Mononuclear cell (primary cell): ENCODE results near the gene MYO1F. TPM values are rescaled to one million over a fixed set of nuclear protein-coding genes. Genes with fewer than 3 reads are reported as not detected.
"Not testable (repeated sequence)": the region's sequence is repeated elsewhere in the genome, so short reads cannot be mapped to it uniquely, and the experiment has no call there.

ENCODE experiments used
- H3K27me3 ChIP-seq: 2 replicates; pipeline ENCODE4 v1.6.0; 2011; ENCODE audit warnings: low read length, control low read depth; ENCODE audit not compliant: insufficient read depth
- H3K4me1 ChIP-seq: 2 replicates; pipeline ENCODE4 v1.5.1; 2011; ENCODE audit warnings: mild to moderate bottlenecking, low read length, control low read depth; ENCODE audit not compliant: insufficient read depth
- H3K4me3 ChIP-seq: 2 replicates; pipeline ENCODE4 v1.5.1; 2011; ENCODE audit warnings: mild to moderate bottlenecking, low read length, moderate library complexity
- H3K9me3 ChIP-seq: 2 replicates; pipeline ENCODE4 v1.5.1; 2011; ENCODE audit warnings: low read depth, mild to moderate bottlenecking, control low read depth, low read length
- total RNA-seq: library from RNA; depleted of rRNA; stranded (reverse); fragments of >200 nt; gene quantifications from one replicate; pipeline ENCODE4 v1.2.3, GENCODE V29; 2012

MYO1F gene
- total RNA-seq, 1 donor, result 145 TPM

DNA sequence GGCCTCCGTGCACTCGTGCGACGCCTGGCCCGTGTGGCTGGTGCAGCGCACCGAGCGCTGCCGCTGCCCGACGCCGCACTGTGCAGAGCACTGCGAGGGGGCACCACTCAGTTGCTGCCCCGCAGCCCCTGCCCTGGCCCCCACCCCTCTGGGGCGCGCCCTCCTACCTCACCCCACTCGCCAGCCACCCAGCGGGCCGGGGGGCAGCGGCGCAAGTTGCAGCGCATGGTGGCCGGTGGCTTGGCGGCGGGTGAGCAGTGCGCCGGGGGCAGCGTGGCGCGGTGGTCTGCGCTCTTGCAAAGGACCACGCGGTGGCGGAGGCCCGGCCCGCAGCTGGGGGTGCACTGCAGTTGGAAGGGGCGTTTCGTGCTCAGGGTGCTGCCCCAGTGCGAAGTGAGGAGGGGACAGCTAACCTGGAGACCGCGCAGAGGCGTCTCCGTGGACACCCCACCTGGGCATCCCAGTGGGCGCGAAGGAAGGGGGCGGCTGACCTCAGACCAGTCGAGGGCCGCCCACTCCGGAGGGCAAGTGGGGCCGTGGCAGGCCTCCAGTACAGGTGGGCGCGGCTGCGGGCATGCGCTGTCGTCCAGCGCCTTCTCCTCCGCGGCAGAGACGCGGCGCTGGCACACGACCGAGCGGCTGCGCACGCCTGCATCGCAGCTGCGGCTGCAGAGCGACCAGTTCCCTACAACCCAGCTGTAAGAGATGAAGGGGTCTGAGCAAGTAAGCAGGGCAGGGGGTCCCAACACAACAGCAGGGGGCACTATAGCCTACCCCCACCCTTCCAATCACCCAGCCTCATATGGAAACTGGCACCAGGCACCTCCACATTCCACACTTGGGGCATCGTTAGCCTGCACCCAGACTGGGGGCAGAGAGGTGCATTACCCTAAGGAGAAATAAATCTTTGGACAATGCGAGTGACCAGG is 8.0 kb upstream of the MYO1F start:
- no peaks in the 10 kb centered on the region for H3K9me3 ChIP-seq
- no peak overlapping the region for H3K4me3 ChIP-seq
- no peaks in the 10 kb centered on the region for H3K27me3 ChIP-seq
- H3K4me1 ChIP-seq, result peaks cover 10% of the 10 kb centered on the region

DNA sequence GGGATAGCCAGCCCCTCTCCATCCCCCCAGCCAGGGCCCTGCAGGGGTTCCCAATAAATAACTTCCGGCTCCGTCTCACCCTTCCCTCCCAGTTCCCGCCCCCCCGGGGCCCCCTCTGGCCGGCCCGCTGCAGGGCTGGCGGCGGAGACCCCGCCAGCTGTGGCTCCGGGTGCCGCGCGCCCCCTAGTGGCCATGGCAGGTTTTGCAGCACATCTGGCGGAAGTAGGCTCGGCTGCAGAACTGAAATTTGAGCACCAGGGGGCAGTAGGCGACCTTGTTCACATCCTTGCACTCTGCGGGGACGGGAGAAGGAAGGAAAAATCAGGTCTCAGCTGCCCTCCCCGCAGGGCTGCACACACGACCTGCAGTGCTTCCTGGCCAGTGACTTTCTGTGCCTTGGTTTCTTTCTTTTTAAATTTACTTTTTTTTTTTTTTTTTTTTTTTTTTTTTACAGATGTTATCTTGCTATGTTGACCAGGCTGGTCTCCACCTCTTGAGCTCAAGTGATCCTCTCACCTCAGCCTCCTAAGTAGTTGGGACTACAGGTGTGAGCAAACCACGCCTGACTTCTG is 3.6 kb upstream of the MYO1F start:
- Histone ChIP-seq H3K4me3 (no peak overlapping the region), H3K9me3 (no peaks in the 10 kb centered on the region), H3K27me3 (no peaks in the 10 kb centered on the region), H3K4me1 (peaks cover 49% of the 10 kb centered on the region)

DNA sequence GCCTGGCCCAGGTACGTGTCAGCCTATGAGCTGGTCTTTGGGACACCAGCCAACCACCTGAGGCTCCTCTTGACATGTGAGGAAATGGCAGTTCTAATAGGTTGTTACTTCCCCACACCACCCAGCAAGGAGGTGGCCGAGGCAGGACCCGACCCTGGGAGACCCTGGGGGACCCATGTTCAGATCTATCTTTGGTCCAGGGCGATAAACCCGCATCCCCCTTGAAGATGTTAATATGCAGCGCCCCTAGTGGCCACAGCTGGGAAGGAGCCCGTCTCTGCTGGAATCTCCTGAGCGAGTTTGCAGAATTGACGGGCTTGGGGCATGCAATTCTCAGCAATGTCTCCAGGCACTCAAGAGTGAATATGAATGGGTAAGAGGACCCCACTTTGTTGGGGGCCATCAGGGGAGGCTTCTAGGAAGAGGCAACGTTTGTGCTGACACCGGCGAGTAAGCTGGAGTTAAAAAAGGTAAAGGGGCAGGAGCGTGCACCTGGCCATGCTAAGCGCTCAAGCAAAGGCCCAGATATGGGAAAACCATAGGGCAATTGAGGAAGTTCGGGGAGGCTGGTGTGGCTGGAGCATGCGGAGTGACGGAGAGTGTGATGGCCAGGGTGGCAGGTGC is 1.5 kb upstream of the MYO1F start:
- H3K4me3 ChIP-seq, result no peak overlapping the region
- peaks cover 68% of the 10 kb centered on the region for H3K4me1 ChIP-seq

DNA sequence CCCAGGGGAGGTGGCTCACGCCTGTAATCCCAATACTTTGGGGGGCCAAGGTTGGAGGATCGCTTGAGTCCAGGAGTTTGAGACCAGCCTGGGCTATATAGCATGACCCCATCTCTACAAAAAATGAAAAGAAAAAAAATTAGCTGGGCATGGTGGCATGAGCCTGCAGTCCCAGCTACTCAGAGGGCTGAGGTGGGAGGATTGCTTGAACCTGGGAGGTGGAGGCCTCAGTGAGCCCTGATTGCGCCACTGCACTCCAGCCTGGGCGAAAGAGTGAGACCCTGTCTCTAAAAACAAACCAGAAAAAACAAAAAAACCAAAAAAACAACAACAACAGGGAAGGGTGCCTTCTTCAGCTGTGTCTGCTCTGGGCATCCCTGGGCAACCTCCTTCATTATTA is 499 bp upstream of the MYO1F start:
- Histone ChIP-seq H3K9me3 (no peaks in the 10 kb centered on the region), H3K27me3 (no peaks in the 10 kb centered on the region), H3K4me3 (peak overlapping the region; percentile 93), H3K4me1 (peaks cover 78% of the 10 kb centered on the region)

More for the DNA sequence above, 1.5 kb upstream of the MYO1F start:
- Histone ChIP-seq H3K27me3 (no peaks in the 10 kb centered on the region), H3K9me3 (no peaks in the 10 kb centered on the region)

DNA sequence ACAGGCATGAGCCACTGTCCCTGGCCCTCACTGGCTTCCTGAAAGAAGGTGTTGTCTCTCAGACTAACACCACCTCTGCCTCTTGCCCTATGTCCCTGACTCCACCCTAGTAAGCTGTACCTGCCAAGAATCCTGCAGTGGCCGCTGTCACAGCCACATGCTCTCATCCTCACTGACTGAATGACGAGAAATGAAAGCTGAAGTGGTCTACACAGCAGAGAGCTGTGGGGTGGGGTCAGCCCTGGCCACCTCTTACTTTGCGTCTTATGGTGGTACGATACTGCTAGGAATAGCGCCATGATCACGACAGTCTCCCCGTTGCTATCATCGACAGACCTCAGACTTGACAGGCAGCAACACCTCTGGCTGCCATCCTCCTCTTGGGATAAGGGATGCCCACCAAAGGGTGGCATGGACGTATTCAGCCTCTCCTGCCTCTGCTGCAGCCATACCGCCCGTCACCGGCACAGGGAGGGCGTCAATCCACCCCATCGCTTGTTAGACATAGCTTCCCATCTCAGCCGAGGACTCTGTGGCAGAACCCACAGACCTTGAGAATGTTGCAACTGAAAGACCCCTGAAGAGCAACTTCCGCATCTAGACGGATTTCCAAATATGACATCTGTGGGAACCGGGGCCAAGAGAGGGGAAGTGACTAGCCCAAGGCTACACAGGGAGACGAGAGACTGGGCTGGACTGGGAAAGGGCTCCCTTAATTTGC is 809 bp downstream of the MYO1F start:
- Histone ChIP-seq H3K4me1 (peaks cover 91% of the 10 kb centered on the region), H3K27me3 (no peaks in the 10 kb centered on the region), H3K9me3 (no peaks in the 10 kb centered on the region), H3K4me3 (peak overlapping the region; percentile 93)

DNA sequence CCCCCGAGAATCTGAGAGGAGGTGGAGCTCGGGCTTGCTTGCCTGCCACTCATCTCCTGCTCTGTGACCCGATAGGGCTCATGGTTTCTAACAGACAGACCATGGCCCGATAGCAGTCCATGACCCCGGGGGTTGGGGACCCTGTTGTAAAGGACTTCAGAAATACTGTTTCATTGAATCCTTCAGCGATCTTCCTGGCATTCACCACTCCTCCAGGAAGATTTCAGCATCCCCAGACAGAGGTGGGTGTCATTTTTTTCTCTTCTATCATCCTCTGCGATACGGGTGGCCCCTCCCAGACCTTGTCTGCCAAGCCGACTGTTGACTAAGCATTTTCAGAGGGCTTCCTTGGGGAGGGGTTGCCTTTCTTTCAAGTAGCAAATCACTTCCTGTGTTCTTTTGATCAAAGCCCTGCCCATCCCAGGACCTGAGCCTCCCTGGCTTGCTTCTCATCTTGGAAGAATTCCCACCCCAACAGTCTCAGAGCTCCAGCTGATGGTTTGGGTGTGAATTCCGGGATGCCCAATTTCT is 1.7 kb downstream of the MYO1F start:
- H3K4me1 ChIP-seq, result peaks cover 93% of the 10 kb centered on the region
- no peaks in the 10 kb centered on the region for H3K9me3 ChIP-seq
- no peaks in the 10 kb centered on the region for H3K27me3 ChIP-seq
- peak overlapping the region; percentile 93 for H3K4me3 ChIP-seq

DNA sequence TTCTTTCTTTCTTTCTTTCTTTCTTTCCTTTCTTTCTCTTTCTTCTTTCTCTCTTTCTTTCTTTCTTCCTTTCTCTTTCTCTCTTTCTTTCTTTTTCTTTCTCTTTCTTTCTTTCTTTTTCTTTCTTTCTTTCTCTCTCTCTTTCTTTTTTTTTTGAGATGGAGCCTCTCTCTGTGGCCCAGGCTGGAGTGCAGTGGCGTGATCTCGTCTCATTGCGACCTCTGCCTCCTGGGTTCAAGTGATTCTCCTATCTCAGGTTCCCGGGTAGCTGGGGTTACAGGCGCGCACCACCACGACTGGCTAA is 2.7 kb downstream of the MYO1F start:
- H3K4me3 ChIP-seq, result peak overlapping the region; percentile 93
- H3K4me1 ChIP-seq, result peaks cover 94% of the 10 kb centered on the region

DNA sequence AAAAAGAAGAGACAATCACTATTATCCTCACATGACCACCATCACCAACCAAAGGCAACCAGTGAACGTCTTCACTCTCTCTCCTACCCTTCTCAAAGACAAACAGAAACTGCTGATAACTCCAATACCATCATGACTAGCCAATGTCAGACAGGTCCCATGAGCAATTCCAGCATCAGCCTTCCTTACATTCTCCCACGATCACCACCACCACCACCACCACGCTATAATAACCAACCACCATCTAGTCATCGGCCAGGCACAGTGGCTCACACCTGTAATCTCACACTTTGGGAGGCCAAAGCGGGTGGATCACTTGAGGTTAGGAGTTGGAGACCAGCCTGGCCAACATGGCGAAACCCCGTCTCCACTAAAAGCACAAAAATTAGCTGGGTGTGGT is 3.9 kb downstream of the MYO1F start:
- Histone ChIP-seq H3K27me3 (no peaks in the 10 kb centered on the region), H3K4me1 (peaks cover 94% of the 10 kb centered on the region), H3K9me3 (no peaks in the 10 kb centered on the region), H3K4me3 (peak overlapping the region; percentile 41)

More for the DNA sequence above, 2.7 kb downstream of the MYO1F start:
- H3K9me3 ChIP-seq, H3K27me3 ChIP-seq: not testable (repeated sequence)

DNA sequence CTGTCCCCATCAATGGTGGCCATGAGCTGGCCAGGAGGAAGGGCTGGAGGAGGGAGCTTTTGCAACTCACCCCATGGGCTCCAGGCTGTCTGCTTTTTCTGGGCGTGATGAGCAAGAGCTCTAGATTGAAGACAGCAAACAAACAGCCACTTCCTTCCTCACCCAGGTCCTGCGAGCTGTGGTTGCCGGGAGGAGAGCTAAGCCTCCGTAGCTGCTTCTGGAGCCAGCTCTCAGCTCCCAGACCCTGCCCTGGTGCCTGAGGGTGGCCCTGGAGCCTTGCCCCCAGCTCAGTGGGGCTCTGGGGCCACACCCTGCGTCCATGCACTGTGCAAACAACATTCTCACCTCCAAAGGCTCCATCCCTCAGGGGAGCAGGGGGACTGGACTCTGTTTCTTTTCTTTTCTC is 6.2 kb downstream of the MYO1F start:
- peaks cover 98% of the 10 kb centered on the region for H3K4me1 ChIP-seq
- peak overlapping the region; percentile 9 for H3K4me3 ChIP-seq
- H3K9me3 ChIP-seq, result no peaks in the 10 kb centered on the region
- no peaks in the 10 kb centered on the region for H3K27me3 ChIP-seq

DNA sequence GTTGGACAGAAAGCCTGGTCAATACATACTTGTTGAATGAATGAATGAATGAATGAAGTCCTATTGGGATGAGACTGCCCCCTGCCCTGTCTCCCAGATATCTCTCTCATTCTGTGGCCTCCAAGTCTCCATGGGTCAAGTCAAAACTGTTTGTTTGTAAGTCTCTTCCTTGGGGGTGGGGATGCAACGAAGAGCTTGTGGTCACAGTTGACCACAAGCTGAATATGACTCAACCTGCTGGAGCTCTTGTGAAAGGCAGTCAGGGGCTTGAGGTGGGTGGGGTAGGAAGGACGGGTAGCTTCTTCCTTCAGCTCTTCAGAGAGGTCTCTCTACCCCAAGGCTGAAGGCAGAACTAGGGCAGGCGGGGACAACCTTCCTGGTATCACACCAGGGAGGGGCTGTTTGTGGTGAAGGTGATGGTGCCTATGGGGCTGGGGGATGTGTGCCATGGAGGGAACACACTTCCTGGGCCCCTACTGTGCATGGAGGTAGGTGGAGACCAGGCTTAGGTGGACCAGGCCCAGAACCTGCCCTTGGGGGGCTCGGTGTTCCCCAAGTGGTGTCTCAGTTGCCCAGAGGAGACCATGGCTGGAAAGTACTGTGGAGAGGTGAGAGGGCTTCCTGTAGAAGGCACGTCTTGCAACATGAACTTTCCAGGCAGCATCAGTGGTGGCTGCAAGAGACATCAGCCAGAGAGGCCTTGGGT is 8.0 kb downstream of the MYO1F start:
- H3K4me3 ChIP-seq, result peak overlapping the region; percentile 12
- no peaks in the 10 kb centered on the region for H3K27me3 ChIP-seq
- peaks cover 100% of the 10 kb centered on the region for H3K4me1 ChIP-seq
- H3K9me3 ChIP-seq, result no peaks in the 10 kb centered on the region

DNA sequence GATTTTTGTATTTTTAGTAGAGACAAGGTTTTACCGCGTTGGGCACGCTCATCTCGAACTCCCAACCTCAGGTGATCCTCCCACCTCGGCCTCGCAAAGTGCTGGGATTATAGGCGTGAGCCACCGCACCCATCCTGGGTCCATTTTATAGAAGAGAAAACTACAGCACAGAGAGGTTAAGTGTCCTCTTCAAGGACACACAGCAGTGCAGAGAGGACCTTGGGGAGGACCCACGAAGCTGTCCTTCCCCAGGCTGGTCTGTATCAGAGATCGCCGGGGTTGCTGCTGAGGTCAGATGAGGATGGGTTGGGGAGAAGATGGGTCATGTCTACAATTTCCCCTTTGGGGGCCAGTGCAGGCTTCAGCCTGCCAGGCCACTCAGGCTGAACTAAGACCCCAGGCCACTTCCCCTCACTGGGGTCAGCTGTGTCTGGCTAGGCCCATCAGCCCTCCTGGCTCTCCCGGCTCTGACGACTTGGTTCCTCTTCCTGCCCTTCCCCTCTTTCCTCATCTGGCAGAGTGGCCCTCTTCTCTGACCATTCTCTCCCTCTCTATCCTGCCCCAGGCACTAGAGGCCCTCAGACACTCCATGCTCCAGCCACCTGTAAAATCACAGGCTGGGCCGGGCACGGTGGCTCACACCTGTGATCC is 9.6 kb downstream of the MYO1F start:
- Histone ChIP-seq H3K9me3 (no peaks in the 10 kb centered on the region), H3K27me3 (no peaks in the 10 kb centered on the region), H3K4me3 (no peak overlapping the region), H3K4me1 (peaks cover 96% of the 10 kb centered on the region)

DNA sequence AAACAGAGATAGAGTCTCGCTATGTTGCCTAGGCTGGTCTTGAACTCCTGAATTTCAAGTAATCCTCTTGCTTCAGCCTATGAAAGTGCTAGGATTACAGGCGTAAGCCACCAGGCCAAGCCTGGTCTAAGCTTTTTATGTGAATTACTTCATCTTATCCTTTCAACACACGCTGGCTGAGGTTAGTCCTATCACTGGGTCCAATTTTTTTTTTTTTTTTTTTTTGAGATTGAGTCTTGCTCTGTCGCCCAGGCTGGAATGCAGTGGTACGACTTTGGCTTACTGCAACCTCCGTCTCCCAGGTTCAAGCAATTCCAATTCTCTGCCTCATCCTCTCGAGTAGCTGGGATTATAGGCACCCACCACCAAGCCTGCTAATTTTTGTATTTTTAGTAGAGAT is 10.4 kb downstream of the MYO1F start:
- H3K9me3 ChIP-seq, result no peaks in the 10 kb centered on the region
- H3K27me3 ChIP-seq, result no peaks in the 10 kb centered on the region
- no peak overlapping the region for H3K4me3 ChIP-seq
- peaks cover 96% of the 10 kb centered on the region for H3K4me1 ChIP-seq

DNA sequence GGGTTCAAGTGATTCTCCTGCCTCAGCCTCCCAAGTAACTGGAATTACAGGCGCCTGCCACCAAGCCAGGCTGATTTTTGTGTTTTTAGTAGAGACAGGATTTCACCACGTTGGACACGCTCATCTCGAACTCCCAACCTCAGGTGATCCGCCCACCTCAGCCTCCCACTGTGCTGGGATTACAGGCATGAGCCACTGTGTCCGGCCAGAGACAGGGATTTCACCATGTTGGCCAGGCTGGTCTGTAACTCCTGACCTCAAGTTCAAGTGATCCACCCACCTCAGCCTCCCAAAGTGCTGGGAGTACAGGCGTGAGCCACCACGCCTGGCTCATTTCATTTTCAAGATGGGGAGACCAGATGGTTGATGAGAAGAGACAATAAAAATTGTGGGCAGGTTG is 12.4 kb downstream of the MYO1F start:
- H3K4me1 ChIP-seq, result peaks cover 85% of the 10 kb centered on the region

More for the DNA sequence above, 12.4 kb downstream of the MYO1F start:
- H3K9me3 ChIP-seq, H3K4me3 ChIP-seq, H3K27me3 ChIP-seq: not testable (repeated sequence)
